GM12874 (cell line): ENCODE measurements around the gene DRAP1.

ENCODE experiments used
- CTCF ChIP-seq: IDR thresholded peaks from 2 replicates; pipeline ENCODE4 v1.5.1; 2011; ENCODE audit warnings: low read depth, mild to moderate bottlenecking, control low read depth, low read length, moderate library complexity; ENCODE audit not compliant: insufficient read depth

The DRAP1 gene

GRCh38 chr11:65921876-65922275 lies 2.6 kb downstream of the DRAP1 start:
- no peak for TF ChIP-seq CTCF

DNA sequence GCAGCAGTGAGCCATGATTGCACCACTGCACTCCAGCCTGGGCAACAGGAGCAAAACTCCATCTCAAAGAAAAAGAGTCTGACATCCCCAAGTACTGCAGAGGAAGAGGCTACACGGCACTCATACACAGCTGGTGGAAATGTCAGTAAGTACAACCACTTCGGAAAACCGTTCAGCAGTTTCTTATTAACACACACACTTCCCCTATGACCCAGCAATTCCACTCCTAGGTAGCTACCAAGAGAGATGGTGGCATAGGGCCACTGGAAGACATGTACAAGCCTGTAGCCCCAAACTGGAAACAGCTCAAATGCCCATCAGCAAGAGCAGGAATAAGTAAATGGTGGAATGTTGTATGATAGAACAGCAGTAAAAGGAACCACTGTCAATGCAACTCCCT lies 3.3 kb downstream of the DRAP1 start:
- no peak for TF ChIP-seq CTCF

DNA sequence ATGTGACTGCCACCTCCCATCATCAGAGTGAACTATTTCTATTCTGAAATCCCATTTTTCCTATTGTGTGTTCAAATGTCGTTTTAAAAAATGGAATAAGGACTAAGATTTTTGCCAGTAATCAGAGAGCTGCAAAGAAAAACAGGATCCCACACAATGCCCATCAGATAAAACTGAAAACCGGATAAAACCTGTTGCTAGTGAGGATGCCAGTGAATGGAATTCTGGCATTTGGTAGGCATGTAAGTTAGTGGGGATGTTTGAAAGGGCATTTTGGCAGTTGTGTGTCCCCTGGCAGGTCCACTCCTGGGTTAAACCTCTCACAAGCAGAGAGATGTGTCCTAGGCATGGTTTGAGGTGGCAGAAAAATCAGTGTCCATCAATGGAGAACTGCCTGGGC lies 6.2 kb downstream of the DRAP1 start:
- TF ChIP-seq CTCF = no peak

GRCh38 chr11:65927904-65928397 lies 8.7 kb downstream of the DRAP1 start:
- no peak for TF ChIP-seq CTCF

DNA sequence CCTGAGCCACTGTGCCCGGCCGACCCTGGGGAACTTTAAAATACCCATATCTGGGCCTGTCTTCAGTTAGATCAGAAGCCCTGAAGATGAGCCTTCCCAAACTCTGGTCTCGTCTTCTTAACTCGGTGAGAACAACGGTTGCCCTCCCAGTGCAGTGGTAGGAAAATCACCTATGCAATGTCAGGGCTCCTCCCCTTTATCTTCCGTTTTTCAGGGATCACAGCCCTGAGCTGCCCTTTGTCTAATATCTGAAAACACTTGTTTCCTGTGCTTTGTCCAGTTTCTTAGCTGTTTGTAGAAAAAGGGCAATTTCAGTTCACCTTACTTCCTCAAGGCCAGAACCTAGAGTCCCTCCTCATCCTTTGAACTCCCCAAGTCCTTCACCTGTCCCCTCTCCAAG lies 9.4 kb downstream of the DRAP1 start:
- no peak for TF ChIP-seq CTCF

DNA sequence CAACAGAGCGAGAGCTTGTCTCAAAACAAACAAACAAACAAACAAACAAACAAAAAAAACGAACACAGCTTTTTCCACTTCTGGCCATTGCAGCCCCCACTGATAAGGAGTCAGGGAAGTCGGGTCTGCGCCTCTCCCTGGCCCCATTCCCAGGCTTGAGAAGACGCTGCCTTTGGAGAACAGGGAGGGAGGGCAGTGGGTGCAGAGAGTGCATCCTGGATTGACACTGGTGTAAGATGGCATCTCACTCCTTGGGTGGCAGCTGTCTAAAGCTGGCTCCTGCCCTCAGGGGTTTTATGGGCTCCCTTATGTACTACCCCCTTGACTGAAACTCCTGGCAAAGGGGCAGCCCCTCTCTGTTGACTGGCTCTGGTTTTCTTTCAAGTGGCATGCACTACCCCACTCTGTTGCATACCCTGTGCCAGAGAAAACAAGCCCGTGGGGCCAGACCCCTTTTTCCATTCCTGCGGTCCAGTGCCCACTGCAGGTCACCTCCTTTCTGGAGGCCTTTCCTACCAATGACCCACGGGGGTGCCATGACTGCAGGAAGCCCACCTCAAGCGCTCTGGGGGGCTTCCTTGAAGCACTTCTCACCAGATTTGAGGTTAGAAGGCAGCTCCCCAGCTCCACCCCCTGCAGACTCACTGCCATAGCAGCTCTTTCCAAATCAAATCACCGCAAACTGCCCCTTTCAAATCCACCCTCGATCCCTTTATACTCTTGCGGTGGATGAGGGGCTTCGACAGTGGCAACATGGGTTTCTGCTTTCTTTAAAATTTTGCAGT lies 12.7 kb downstream of the DRAP1 start:
- no peak for TF ChIP-seq CTCF

GRCh38 chr11:65932558-65932919 lies 13.3 kb downstream of the DRAP1 start:
- TF ChIP-seq CTCF = 0 out of 2 replicates have a peak, but pooled peaks have one; percentile 1
